GM19035 (cell line): Measurements from ENCODE around the gene FAM187B.
"Not testable (repeated sequence)": the region's sequence is repeated elsewhere in the genome, so short reads cannot be mapped to it uniquely, and the experiment has no call there.

Source experiments
- ATAC-seq: cut with Tn5 transposase; IDR thresholded peaks from one replicate; pipeline ENCODE4 v1.9.1; 2021; ENCODE audit not compliant: unreplicated experiment

Gene FAM187B

GRCh38 chr19:35236638-35237400 is 8.3 kb upstream of the FAM187B start:
- no peak for ATAC-seq

- no peak for ATAC-seq
Measured at GRCh38 chr19:35232912-35233311, 4.4 kb upstream of the FAM187B start.

GRCh38 chr19:35231956-35232645 is 3.6 kb upstream of the FAM187B start:
- no peak for ATAC-seq

DNA sequence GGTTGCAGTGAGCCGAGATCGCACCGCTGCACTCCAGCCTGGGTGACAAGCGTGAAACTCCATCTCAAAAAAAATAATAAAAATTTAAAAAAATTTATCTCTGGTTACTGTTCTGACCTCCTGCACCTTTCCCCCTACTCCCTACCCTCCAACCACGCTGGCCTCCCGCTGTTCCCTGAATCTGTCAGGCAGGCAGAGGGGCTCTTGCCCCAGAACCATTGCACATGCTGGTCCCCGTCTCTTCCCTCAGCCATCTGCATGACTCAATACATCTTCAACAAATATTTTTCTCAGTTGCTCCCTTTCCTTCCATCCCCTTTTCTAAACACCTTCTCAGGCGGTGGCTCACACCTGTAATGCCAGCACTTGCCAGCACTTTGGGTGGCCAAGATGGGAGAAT is 1.1 kb upstream of the FAM187B start:
- ATAC-seq, result no peak

- ATAC-seq, result no peak
Measured at GRCh38 chr19:35226748-35227147, 1.8 kb downstream of the FAM187B start.

GRCh38 chr19:35225951-35226350 is 2.6 kb downstream of the FAM187B start:
- no peak for ATAC-seq

GRCh38 chr19:35224681-35225571 is 3.6 kb downstream of the FAM187B start:
- ATAC-seq, result no peak

DNA sequence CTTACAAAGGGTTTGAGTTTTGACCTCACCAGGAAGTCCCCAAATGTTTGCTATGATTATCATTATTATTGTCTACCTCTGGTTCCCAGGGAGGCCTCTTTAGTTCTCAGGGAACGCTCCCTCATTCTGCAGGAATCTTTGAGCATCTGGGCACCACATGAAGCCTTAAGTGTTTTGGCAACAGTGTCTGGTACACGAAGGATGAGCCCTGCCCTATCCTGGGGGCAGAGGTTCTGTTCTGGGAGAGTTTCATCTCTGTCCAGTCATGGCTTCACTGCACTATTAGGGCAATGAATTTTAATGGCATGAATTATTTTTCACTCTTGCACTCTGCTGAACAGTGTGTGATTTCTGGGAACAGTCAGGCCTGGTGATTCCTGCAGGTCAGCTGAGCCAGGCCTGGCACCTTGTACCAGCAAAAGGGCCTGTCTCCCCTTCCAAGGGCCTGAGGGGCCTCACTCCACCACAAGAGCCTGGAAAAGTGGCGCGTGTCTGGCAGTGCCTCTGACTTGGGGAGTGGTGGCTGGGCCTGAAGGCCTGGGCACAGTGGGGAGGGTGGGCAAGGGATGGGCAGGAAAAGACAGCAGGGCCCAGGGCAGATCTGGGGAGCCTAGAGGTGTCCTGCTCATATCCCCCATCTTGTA is 4.6 kb downstream of the FAM187B start:
- no peak for ATAC-seq

- ATAC-seq, result no peak
Measured at GRCh38 chr19:35223084-35223790, 5.3 kb downstream of the FAM187B start.

DNA sequence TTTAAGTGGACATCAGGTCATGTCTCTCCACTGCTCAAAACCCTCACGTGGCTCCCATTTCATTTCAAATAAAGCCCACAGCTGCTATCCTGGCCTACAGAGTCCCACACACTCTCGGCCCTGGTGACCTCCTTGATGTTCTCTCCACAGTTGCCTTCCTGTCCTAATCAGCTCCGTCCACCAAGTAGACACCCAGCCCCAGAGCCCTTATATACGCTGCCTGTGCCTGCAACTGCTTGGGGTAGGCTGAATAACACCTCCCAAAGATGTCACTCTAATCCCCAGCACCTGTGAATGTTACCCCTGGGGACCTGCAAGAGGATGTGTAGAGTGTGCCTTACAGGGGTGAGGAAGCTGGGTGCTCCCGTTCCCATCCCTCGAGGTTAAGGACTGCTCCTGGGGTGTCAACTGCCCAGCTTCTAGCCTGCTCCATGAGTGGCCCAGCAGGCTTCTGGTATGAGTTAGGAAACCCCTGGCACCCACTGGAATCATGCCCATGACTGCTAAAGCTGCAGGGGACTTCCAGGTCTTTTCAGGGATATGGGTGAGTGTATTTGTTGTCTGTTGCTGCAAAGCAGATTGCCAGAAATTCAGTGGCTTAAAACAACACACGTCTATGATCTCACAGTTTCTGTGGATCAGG is 6.0 kb downstream of the FAM187B start:
- ATAC-seq, result no peak

- not testable (repeated sequence) for ATAC-seq
Measured at GRCh38 chr19:35220973-35221590, 7.5 kb downstream of the FAM187B start.

DNA sequence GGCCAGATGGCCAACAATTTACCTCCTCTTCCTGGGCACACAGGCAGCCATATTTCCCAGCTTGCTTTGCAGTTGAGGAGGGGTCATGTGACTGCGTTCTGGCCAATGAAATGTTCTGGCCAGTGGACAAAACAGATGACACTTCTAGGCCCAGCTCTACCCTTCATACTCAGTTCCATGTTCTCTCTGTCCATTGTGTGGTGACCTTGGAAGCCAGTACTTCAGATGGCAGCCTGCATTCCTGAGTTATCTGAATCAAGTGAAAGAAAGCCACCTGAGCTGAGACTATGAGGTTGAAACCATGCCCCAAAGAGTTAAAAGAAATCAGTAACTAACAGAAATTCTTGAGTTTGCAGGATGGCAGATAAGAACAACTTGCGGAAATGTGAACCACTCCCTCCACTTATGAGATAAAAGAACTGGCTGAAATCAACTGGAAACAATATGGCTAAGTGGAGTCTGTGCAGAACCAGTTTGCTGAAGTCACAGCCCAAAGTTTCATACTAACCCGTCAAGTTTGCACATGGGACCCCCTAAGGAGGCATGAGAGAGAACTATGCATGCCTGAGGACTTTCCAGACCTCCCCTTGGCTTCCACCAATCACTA is 8.1 kb downstream of the FAM187B start:
- no peak for ATAC-seq

DNA sequence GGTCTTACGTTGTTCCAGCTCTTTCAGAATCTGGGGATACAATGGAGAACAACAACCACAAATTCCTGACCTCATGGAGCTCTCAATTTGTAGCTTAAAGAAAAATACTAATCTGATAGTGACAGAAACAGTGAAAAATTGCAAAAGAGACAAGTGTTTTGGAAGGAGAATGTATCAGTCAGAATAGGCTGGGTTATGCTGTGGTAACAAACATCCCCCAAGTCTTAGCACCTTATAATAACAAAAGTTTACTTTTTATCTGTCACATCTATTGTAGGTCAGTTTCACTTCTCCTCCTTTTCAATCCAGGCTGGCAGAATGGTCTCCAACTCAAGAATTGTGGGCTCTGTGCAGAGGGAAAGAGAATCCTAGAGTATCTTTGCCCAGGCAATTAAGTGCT is 9.5 kb downstream of the FAM187B start:
- no peak for ATAC-seq

DNA sequence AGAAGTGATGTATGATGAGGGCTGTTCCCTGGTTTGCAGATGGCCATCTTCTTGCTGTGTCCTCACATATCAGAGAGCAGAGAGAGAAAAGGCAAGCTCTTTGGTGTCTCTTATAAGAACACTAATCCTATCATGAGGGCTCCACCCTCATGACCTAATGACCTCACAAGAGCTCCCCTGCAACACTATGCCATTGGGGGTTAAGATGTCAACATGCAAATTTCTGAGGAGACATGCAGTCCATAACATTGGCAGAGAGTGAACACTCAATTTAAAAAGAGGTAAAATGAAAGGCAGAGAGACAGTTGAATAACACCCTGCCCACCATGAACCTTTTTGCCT is 10.9 kb downstream of the FAM187B start:
- no peak for ATAC-seq

DNA sequence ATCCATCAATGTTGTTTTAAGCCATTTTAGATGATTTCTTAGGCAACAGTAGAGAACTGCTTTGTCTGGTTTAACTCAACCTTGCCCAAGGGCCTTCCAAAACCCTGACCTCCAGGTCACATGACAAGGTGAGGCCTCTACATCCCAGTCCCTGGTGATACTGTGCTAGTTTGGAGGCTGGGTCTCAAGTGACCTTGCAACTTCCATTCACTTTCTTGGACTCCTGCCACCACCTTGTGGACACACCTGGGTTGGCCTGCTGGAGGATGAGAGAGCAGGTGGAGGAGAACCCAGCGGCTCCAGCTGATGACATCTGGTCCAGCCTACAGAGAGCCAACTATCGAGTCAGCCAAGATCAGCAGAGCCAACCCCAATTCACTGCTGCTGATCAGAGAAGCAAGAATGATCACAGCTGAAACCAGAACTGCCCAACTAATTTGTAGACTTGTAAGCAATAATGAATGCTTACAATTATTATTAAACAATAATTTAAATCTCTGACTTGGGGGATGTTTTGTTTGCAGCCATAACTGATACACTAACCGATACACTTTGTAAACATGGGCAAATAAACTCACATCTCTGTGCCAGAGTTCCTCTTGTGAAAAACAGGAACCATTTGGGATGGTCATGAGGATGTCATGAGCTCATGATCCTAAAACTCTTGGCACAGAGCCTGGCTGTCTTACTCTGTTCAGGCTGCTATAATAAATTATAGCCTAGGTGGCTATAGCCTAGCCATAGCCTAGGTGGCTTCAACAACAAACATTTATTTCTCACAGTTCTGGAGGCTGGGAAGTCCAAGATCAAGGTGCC is 11.5 kb downstream of the FAM187B start:
- no peak for ATAC-seq

- ATAC-seq, result no peak
Measured at GRCh38 chr19:35216016-35216832, 12.3 kb downstream of the FAM187B start.

DNA sequence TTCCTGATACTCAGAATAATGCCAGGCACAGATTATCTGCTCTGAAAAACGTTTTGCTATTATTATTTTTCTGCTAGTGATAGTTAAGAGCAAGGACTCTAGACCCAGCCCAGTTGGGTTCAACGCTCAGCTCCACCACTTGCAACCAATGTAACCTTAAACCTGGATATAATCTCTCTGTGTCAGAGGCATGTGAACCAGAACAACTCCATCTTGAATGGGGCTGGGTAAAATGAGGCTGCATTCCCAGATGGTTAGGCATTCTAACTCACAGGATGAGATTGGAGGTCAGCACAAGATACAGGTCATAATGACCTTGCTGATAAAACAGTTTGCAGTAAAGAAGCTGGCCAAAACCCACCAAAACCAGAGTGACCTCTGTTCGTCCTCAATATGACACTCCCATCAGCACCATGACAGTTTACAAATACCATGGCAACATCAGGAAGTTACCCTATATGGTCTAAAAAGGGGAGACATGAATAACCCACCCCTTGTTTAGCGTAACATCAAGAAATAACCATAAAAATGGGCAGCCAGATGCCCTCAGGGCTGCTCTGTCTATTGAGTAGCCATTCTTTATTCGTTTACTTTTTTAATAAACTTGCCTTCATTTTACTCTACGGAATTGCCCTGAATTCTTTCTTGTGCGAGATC is 13.6 kb downstream of the FAM187B start:
- ATAC-seq, result no peak
